B cell (primary cell): ENCODE measurements around the gene BUB3. TPM values are rescaled to one million over a fixed set of nuclear protein-coding genes. Genes with fewer than 3 reads are reported as not detected.
"Not testable (repeated sequence)": the region's sequence is repeated elsewhere in the genome, so short reads cannot be mapped to it uniquely, and the experiment has no call there.

Experiments
- ATAC-seq: fragments of 200-7000 bp; cut with Tn5 transposase; one replicate; pipeline ENCODE4 v1.10.0; 2021; ENCODE audit warnings: low read depth, mild to moderate bottlenecking, moderate number of reproducible peaks, moderate library complexity
- CTCF ChIA-PET: fragments of 350-600 bp; sonication (Branson Sonifier 250); formaldehyde crosslinking; loops from one replicate; lab custom pipeline; 2021; ENCODE audit warnings: antibody characterized with exemption, inconsistent platforms; lab: Charles Lee
- POLR2A ChIA-PET: fragments of 350-600 bp; sonication (Branson Sonifier 250); formaldehyde crosslinking; loops from one replicate; lab custom pipeline; 2021; ENCODE audit warnings: antibody characterized with exemption; lab: Charles Lee
- DNase-seq: peaks from one replicate; pipeline ENCODE4 v3.0.0; 2013
- H2AFZ ChIP-seq: 2 replicates; pipeline ENCODE4 v1.6.1; 2012; ENCODE audit warnings: mild to moderate bottlenecking, low read depth, low read length; ENCODE audit not compliant: insufficient read depth, poor library complexity, severe bottlenecking
- H3K27ac ChIP-seq, 2 donors: 1 replicate in 1 of 2; 2 replicates in 1 of 2; pipeline ENCODE4 v1.5.1; 2012 to 2013; ENCODE audit warnings: low read length in 2 of 2, mild to moderate bottlenecking in 2 of 2, moderate library complexity in 1 of 2
- H3K27me3 ChIP-seq, 4 experiments: fragments of 200-600 bp in 1 of 4; sonication (generic) in 1 of 4; replicated peaks in 1 of 4; 1 replicate in 2 of 4; 2 replicates in 2 of 4; pipeline versions ENCODE4 v1.6.1 to v1.7.0; 2013 to 2016; ENCODE audit warnings: low read length in 3 of 4, mild to moderate bottlenecking in 2 of 4, mixed read lengths in 1 of 4, moderate library complexity in 1 of 4; ENCODE audit not compliant: insufficient read depth in 4 of 4, control insufficient read depth in 3 of 4; ENCODE audit errors: control extremely low read depth in 1 of 4
- H3K36me3 ChIP-seq, 2 experiments: replicated peaks in 1 of 2; 1 replicate in 1 of 2; 2 replicates in 1 of 2; pipeline versions ENCODE4 v1.6.1 to v1.7.1; 2013; ENCODE audit warnings: low read length in 1 of 2; ENCODE audit not compliant: insufficient read depth in 2 of 2, control insufficient read depth in 1 of 2; ENCODE audit errors: control extremely low read depth in 1 of 2, extremely low read depth in 1 of 2
- H3K4me1 ChIP-seq, 2 donors: fragments of 200-600 bp in 1 of 2; sonication (generic) in 1 of 2; 1 replicate in 1 of 2; 2 replicates in 1 of 2; pipeline versions ENCODE4 v1.5.1 to v1.6.1; 2013 to 2017; ENCODE audit warnings: low read length in 2 of 2; ENCODE audit not compliant: control insufficient read depth in 2 of 2, insufficient read depth in 2 of 2
- H3K4me2 ChIP-seq: replicated peaks from 2 replicates; pipeline ENCODE3; 2012; ENCODE audit warnings: mild to moderate bottlenecking, low read depth, low read length; ENCODE audit not compliant: poor library complexity, severe bottlenecking
- H3K4me3 ChIP-seq, 5 experiments: fragments of 200-600 bp in 1 of 5; sonication (generic) in 1 of 5; 1 replicate in 3 of 5; 2 replicates in 2 of 5; pipeline versions ENCODE4 v1.5.1 to v1.7.0; 2011 to 2016; ENCODE audit warnings: low read length in 4 of 5, mild to moderate bottlenecking in 4 of 5, low read depth in 2 of 5, control low read depth in 1 of 5, moderate library complexity in 1 of 5; ENCODE audit not compliant: insufficient read depth in 1 of 5; ENCODE audit errors: control extremely low read depth in 1 of 5, extremely low read depth in 1 of 5
- H3K79me2 ChIP-seq: fragments of 200-600 bp; sonication (generic); one replicate; pipeline ENCODE4 v1.6.0; 2016; ENCODE audit warnings: low read length; ENCODE audit not compliant: control insufficient read depth, insufficient read depth
- H3K9ac ChIP-seq: fragments of 200-600 bp; sonication (generic); 2 replicates; pipeline ENCODE4 v1.6.1; 2017; ENCODE audit warnings: mild to moderate bottlenecking, low read length, moderate library complexity
- H3K9me3 ChIP-seq, 3 donors: one replicate each; pipeline versions ENCODE4 v1.6.1 to v1.7.1; 2013; ENCODE audit warnings: low read length in 2 of 3; ENCODE audit not compliant: control insufficient read depth in 2 of 3, insufficient read depth in 1 of 3; ENCODE audit errors: control extremely low read depth in 1 of 3
- H4K20me1 ChIP-seq: 2 replicates; pipeline ENCODE4 v1.6.0; 2012; ENCODE audit warnings: mild to moderate bottlenecking, low read length; ENCODE audit not compliant: insufficient read depth, control insufficient read depth, poor library complexity, severe bottlenecking
- H3K27ac Mint-ChIP-seq: one replicate; pipeline ENCODE4 v1.8.0; 2021; ENCODE audit warnings: mixed read lengths
- H3K27me3 Mint-ChIP-seq: one replicate; pipeline ENCODE4 v1.8.0; 2021; ENCODE audit warnings: mixed read lengths
- H3K4me1 Mint-ChIP-seq: one replicate; pipeline ENCODE4 v1.8.0; 2021; ENCODE audit warnings: mixed read lengths
- H3K4me3 Mint-ChIP-seq: one replicate; pipeline ENCODE4 v1.8.0; 2021; ENCODE audit warnings: mixed read lengths
- H3K9me3 Mint-ChIP-seq: one replicate; pipeline ENCODE4 v1.8.0; 2022; ENCODE audit warnings: mixed read lengths; ENCODE audit not compliant: insufficient read depth
- CTCF ChIP-seq: fragments of 200-600 bp; IDR thresholded peaks from one replicate; pipeline ENCODE4 v1.8.0; 2022; ENCODE audit warnings: antibody characterized with exemption, mild to moderate bottlenecking
- EZH2 ChIP-seq: IDR thresholded peaks from 2 replicates; pipeline ENCODE4 v1.6.1; 2012; ENCODE audit warnings: borderline replicate concordance, low read depth, mild to moderate bottlenecking, moderate library complexity, low read length; ENCODE audit not compliant: insufficient read depth, poor library complexity, severe bottlenecking
- WGBS: methylation state at CpG from one replicate; pipeline ENCODE4 v1.1.5; 2013; ENCODE audit warnings: missing lambda C conversion rate; ENCODE audit not compliant: insufficient coverage; 5-methylcytosine and 5-hydroxymethylcytosine counted together
- intact Hi-C: fragments of 100-400 bp; cut with micrococcal nuclease; formaldehyde crosslinking; loops from one replicate; pipeline ENCODE4 v1.10.0; 2022
- polyA plus RNA-seq: library from polyadenylated mRNA; depleted of rRNA; stranded (reverse); fragments of >200 nt; gene quantifications from 2 replicates; pipeline ENCODE4 v1.2.3, GENCODE V29; 2012
- total RNA-seq, 2 donors: library from RNA; stranded (reverse); fragments of 120-200 nt in 1 of 2; gene quantifications; 1 replicate in 1 of 2; 2 replicates in 1 of 2; pipeline versions ENCODE4 v1.2.3 to v1.2.4, GENCODE V29; 2013 to 2022

The BUB3 gene
- total and polyA plus RNA-seq, 2 donors (not counting 1 experiment from before 2014, with no cell fraction given): 112 to 113 TPM

- no peaks in the 10 kb centered on the region for H3K4me1 ChIP-seq
- H3K9me3 ChIP-seq: no peaks in the 10 kb centered on the region
- TF ChIP-seq CTCF (no peak), EZH2 (no peak)
- 98% methylated on average over 4 of the region's 4 CpGs for WGBS
- no peak overlapping the region for H3K9ac ChIP-seq
- CTCF ChIA-PET: no interaction called here
- no peak overlapping the region for H2AFZ ChIP-seq
- H4K20me1 ChIP-seq: peaks cover 22% of the 10 kb centered on the region
- no peak overlapping the region for H3K4me3 ChIP-seq
- ATAC-seq (no peak), DNase-seq (no peak)
- peaks cover 14% of the 10 kb centered on the region for H3K79me2 ChIP-seq
- POLR2A ChIA-PET: no interaction called here
- H3K27ac Mint-ChIP-seq: no peak overlapping the region
- no peak overlapping the region for H3K27ac ChIP-seq
- no peaks in the 10 kb centered on the region for H3K9me3 Mint-ChIP-seq
- H3K36me3 ChIP-seq: peaks cover 0 to 39% of the 10 kb centered on the region in 2 experiments
- no peak overlapping the region for H3K4me2 ChIP-seq
- H3K4me3 Mint-ChIP-seq: no peak overlapping the region
- no peaks in the 10 kb centered on the region for H3K27me3 ChIP-seq
- no peaks in the 10 kb centered on the region for H3K4me1 Mint-ChIP-seq
- intact Hi-C loops: no loop called here
- no peaks in the 10 kb centered on the region for H3K27me3 Mint-ChIP-seq
Measured at GRCh38 chr10:123170961-123171360, 16.8 kb downstream of the BUB3 start.

GRCh38 chr10:123171616-123172015 lies 17.4 kb downstream of the BUB3 start:
- ATAC-seq, POLR2A ChIA-PET: not testable (repeated sequence)

More at GRCh38 chr10:123171616-123172015, 17.4 kb downstream of the BUB3 start:
- Histone ChIP-seq H3K36me3 (peaks cover 0 to 39% of the 10 kb centered on the region in 2 experiments), H4K20me1 (peaks cover 20% of the 10 kb centered on the region), H3K79me2 (peaks cover 12% of the 10 kb centered on the region)
- H3K27me3 ChIP-seq, H3K4me3 ChIP-seq, CTCF ChIA-PET, DNase-seq, H3K4me2 ChIP-seq, H3K4me1 Mint-ChIP-seq, H3K4me3 Mint-ChIP-seq, H3K4me1 ChIP-seq, H3K9ac ChIP-seq, H3K27ac Mint-ChIP-seq, H3K27ac ChIP-seq, H3K9me3 Mint-ChIP-seq, H3K27me3 Mint-ChIP-seq, H2AFZ ChIP-seq, H3K9me3 ChIP-seq, intact Hi-C loops: not testable (repeated sequence)
- WGBS: 100% methylated on average over 5 of the region's 10 CpGs
